Activated CD8-positive, alpha-beta T cell treated with anti-CD3 and anti-CD28 coated beads, Interleukin-2, amount 10 ng/mL, durations not matched to agents 7 days and 5 days (primary cell): ENCODE data around the gene FSTL1. TPM values are rescaled to one million over a fixed set of nuclear protein-coding genes. Genes with fewer than 3 reads are reported as not detected.

Source experiments
- ATAC-seq: fragments of 150-1000 bp; cut with Tn5 transposase; one replicate; pipeline ENCODE4 v1.10.0; 2021; ENCODE audit warnings: moderate library complexity
- CTCF ChIA-PET: fragments of 350-600 bp; sonication (Branson Sonifier 250); formaldehyde crosslinking; loops from one replicate; lab custom pipeline; 2021; ENCODE audit warnings: antibody characterized with exemption; lab: Charles Lee
- POLR2A ChIA-PET: fragments of 350-600 bp; sonication (Branson Sonifier 250); formaldehyde crosslinking; loops from one replicate; lab custom pipeline; 2021; ENCODE audit warnings: antibody characterized with exemption; lab: Charles Lee
- DNase-seq: peaks from one replicate; pipeline ENCODE4 v3.0.0-alpha.2; 2020
- H3K27ac Mint-ChIP-seq: one replicate; pipeline ENCODE4 v1.8.0; 2021; ENCODE audit warnings: mild to moderate bottlenecking, mixed read lengths
- H3K27me3 Mint-ChIP-seq: one replicate; pipeline ENCODE4 v1.8.0; 2021; ENCODE audit warnings: low read depth, mixed read lengths
- H3K36me3 Mint-ChIP-seq: one replicate; pipeline ENCODE4 v1.8.0; 2021; ENCODE audit warnings: low read depth, mixed read lengths
- H3K4me1 Mint-ChIP-seq: one replicate; pipeline ENCODE4 v1.8.0; 2021; ENCODE audit warnings: low read depth, mixed read lengths
- H3K4me3 Mint-ChIP-seq: one replicate; pipeline ENCODE4 v1.8.0; 2021; ENCODE audit warnings: mild to moderate bottlenecking, mixed read lengths
- H3K9me3 Mint-ChIP-seq: one replicate; pipeline ENCODE4 v1.8.0; 2022; ENCODE audit warnings: mixed read lengths; ENCODE audit not compliant: insufficient read depth
- total RNA-seq, 2 experiments: library from RNA; stranded (reverse); gene quantifications; one replicate each; pipeline ENCODE4 v1.2.3, GENCODE V29; 2021

Gene FSTL1
- total RNA-seq, 2 experiments from 2014 or later = 0.37 to 0.50 TPM

DNA sequence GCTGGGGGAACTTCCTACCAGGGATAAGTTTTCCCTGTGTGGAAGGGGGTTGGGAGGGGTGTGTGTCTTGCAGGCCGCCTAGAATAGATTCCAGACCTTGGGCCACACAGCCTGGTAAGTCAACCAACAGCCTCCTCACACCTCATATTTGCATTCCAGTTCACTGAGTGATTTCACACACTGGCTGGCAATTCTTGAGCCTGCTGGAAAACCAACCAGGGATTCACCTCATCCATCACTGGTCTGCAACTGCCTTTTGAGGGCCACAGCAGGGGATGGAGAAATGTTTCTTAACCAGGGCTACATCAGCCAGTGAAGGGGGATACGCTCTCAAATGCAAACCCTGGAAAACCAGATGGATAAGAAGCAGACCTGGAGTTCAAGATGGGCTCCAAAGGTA lies 2.0 kb downstream of the FSTL1 start:
- Mint-ChIP-seq H3K36me3 (no peaks in the 10 kb centered on the region), H3K27me3 (peaks cover 56% of the 10 kb centered on the region)

DNA sequence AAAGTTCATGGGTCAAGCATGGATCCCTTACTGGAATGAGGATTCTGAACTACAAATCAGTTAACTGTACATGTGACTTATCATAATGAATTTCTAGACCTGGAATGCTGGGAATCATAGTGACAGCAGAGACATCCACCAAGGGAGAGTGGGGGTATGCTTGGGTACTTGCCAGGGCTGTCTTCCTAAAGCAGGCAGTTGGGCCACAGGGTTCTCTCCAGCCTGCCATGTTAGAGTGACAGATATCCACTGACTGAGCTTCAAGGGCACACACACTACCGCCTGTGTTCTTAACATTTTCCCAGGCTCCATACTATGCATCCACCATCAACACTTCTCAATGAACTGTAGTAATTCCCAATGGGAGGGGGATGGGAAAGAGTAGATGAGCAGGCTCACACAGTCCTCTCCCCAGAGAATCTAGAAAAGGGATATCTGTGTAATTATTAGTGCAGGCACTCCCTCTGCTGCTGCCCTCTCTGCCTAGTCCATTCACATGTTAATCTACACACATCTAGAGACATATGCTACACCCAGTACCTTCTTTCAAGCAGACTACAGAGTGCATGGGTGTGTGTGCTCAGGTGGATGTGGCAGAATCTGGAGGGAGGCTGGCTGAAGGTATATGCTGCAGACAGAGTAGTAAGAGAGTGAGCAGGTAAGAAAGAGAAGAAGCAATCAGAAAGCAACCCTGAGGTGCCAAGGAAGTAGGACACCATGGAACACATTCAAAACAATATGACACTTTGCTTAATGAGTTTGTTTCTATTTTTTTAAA lies 3.7 kb downstream of the FSTL1 start:
- ATAC-seq (no peak), DNase-seq (no peak)
- ChIA-PET CTCF (interaction anchor here (1.5 to 5.2 kb wide), 2 partner anchors 30 to 112 kb away, joined by 5 to 31 read pairs; no protein-coding TSS in a partner anchor), POLR2A (interaction anchor here (0.9 kb wide), 1 partner anchor 12 kb away, joined by 3 read pairs; no protein-coding TSS in a partner anchor)
- H3K27ac Mint-ChIP-seq = no peak overlapping the region
- no peak overlapping the region for H3K4me3 Mint-ChIP-seq
- no peaks in the 10 kb centered on the region for H3K36me3 Mint-ChIP-seq
- H3K9me3 Mint-ChIP-seq = no peaks in the 10 kb centered on the region
- peaks cover 4% of the 10 kb centered on the region for H3K4me1 Mint-ChIP-seq
- H3K27me3 Mint-ChIP-seq = peaks cover 49% of the 10 kb centered on the region

More for the DNA sequence above, 2.0 kb downstream of the FSTL1 start:
- no peak for ATAC-seq
- POLR2A ChIA-PET = no interaction called here
- peaks cover 4% of the 10 kb centered on the region for H3K4me1 Mint-ChIP-seq
- H3K27ac Mint-ChIP-seq = no peak overlapping the region
- CTCF ChIA-PET = interaction anchor here (1.5 kb wide), 1 partner anchor 31 kb away, joined by 5 read pairs; no protein-coding TSS in a partner anchor
- H3K9me3 Mint-ChIP-seq = peaks cover under 1% of the 10 kb centered on the region
- H3K4me3 Mint-ChIP-seq = no peak overlapping the region
- DNase-seq = no peak

DNA sequence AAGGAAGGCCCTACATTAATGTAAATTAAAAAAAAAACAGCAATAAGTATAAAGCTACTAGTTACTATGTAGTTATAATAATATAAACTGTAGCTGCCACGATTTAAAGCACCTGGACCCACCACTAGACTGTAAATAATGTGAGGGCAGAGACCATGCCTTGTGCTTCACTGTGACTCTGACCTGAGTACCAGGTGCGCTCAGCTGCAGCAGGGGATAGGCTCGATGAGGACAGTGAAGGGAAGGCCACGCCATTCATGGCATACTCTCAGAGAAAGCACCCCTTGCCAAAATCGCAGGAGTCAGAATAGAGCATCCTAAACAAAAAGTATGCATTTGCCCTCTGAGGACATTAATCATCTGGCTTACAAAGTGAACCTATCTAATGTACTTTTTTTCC lies 5.1 kb downstream of the FSTL1 start:
- POLR2A ChIA-PET = no interaction called here
- peaks cover 4% of the 10 kb centered on the region for H3K4me1 Mint-ChIP-seq

DNA sequence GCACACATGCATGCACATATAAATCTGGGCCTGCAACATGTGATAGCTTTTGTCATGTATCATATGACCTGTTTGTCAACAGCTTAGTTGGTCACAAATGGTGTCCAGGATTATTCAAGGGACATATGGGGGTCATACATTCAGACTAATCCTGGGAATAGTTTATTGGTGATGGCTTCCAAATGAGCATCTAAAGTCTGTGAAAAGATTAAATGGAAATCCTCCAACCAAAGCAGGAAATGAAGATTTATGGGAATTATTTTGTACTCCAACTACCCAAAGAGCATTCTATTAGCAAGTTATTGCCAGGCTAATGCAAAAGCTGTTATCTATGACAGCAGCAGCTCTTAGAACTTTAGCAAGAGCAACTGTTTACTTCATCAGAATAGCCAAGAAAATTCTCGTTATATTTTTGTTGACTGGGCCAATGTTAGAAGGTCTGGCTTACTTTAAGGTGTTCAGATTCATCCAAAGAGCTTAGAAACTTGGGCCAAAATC lies 7.1 kb downstream of the FSTL1 start:
- H3K4me1 Mint-ChIP-seq = no peaks in the 10 kb centered on the region
- H3K4me3 Mint-ChIP-seq = no peak overlapping the region
- H3K27ac Mint-ChIP-seq = no peak overlapping the region
- H3K27me3 Mint-ChIP-seq = peaks cover 29% of the 10 kb centered on the region
- ATAC-seq (no peak), DNase-seq (no peak)
- H3K36me3 Mint-ChIP-seq = no peaks in the 10 kb centered on the region
- ChIA-PET POLR2A (no interaction called here), CTCF (interaction anchor here (5.2 kb wide), 1 partner anchor 26 kb away, joined by 31 read pairs; no protein-coding TSS in a partner anchor)
- no peaks in the 10 kb centered on the region for H3K9me3 Mint-ChIP-seq

More for the DNA sequence above, 5.1 kb downstream of the FSTL1 start:
- Mint-ChIP-seq H3K9me3 (no peaks in the 10 kb centered on the region), H3K4me3 (no peak overlapping the region), H3K27me3 (peaks cover 45% of the 10 kb centered on the region), H3K27ac (no peak overlapping the region), H3K36me3 (no peaks in the 10 kb centered on the region)
- DNase-seq (no peak), ATAC-seq (no peak)
- CTCF ChIA-PET = interaction anchor here (0.7 to 5.2 kb wide), 4 partner anchors 28 to 552 kb away, joined by 3 to 31 read pairs (median 4); no protein-coding TSS in a partner anchor

DNA sequence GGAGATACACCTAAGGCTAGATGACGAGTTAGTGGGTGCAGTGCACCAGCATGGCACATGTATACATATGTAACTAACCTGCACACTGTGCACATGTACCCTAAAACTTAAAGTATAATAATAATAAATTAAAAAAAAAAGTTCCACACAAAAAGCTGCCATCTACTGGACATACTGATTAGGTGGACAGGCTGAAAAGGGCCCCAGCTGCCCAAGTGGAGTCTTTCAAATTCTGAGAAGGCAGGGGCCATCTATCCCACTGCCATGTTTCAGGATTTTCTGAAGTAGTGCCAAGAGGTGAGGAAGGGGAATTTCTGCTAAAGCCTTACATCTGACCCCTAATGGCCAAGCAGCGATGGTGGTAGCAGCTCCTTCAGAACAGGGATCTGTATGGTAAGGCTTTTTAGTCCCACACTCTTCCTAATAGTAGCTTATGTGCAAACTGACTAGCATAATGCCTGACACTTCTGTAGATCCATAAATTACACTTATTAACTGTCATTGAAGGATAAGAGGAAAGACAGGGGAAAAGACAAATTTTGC lies 7.7 kb downstream of the FSTL1 start:
- H3K4me3 Mint-ChIP-seq = no peak overlapping the region
- H3K27ac Mint-ChIP-seq = no peak overlapping the region
- ATAC-seq (no peak), DNase-seq (no peak)
- H3K4me1 Mint-ChIP-seq = no peaks in the 10 kb centered on the region
- H3K27me3 Mint-ChIP-seq = peaks cover 26% of the 10 kb centered on the region
- ChIA-PET POLR2A (no interaction called here), CTCF (interaction anchor here (5.2 kb wide), 1 partner anchor 26 kb away, joined by 31 read pairs; no protein-coding TSS in a partner anchor)
- H3K9me3 Mint-ChIP-seq = no peaks in the 10 kb centered on the region
- H3K36me3 Mint-ChIP-seq = no peaks in the 10 kb centered on the region

DNA sequence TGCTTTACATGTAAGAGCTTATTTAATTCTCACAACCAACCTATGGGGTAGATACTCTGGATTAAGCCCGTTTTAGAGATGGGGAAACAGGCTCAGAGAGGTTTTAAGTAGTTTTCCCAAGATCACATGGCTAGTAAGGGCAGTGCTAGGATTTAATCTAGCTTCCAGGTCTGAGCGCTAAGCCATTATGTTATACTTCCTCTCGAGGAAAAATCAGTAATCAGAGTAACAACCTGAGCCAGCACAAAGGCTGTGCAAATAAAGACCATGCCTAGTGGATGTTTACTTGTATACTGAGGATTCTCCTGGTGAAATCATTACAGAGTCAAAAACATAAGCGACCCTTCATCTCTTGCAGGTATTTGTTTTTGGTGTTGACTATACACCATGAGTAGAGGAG lies 9.0 kb downstream of the FSTL1 start:
- ATAC-seq = no peak
- H3K27me3 Mint-ChIP-seq = peaks cover 20% of the 10 kb centered on the region
- H3K27ac Mint-ChIP-seq = no peak overlapping the region
- DNase-seq = no peak
- no peak overlapping the region for H3K4me3 Mint-ChIP-seq
- no peaks in the 10 kb centered on the region for H3K4me1 Mint-ChIP-seq
- ChIA-PET POLR2A (no interaction called here), CTCF (interaction anchor here (0.7 to 0.9 kb wide), 2 partner anchors 23 to 25 kb away, joined by 3 to 4 read pairs; no protein-coding TSS in a partner anchor)
- H3K36me3 Mint-ChIP-seq = no peaks in the 10 kb centered on the region
- no peaks in the 10 kb centered on the region for H3K9me3 Mint-ChIP-seq

DNA sequence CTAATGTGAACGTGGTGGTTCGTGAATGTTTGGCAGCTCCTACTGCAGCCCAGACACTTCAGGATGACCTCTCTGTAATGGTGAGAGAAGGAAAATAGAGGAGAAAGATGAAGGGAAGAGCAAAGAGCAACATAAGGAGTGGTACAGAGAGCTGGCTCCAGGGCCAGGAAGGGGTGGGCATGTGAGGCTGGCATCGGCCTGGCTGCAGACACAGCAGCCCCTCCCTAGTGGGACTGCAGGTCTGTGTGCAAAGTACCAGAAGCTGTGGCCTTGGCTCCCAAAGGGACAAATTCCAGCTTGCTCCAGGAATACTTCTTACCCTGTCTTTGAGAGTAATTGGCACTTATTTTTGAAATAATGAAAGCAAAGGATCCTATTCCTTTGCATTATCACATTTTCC lies 10.0 kb downstream of the FSTL1 start:
- CTCF ChIA-PET = interaction anchor here (1.1 kb wide), 1 partner anchor 354 kb away, joined by 3 read pairs; no protein-coding TSS in a partner anchor
- peaks cover 13% of the 10 kb centered on the region for H3K27me3 Mint-ChIP-seq
- H3K4me3 Mint-ChIP-seq = no peak overlapping the region
- H3K27ac Mint-ChIP-seq = no peak overlapping the region
- no peaks in the 10 kb centered on the region for H3K9me3 Mint-ChIP-seq
- no peak for ATAC-seq
- H3K36me3 Mint-ChIP-seq = no peaks in the 10 kb centered on the region
- no peak for DNase-seq
- POLR2A ChIA-PET = no interaction called here
- H3K4me1 Mint-ChIP-seq = no peaks in the 10 kb centered on the region

DNA sequence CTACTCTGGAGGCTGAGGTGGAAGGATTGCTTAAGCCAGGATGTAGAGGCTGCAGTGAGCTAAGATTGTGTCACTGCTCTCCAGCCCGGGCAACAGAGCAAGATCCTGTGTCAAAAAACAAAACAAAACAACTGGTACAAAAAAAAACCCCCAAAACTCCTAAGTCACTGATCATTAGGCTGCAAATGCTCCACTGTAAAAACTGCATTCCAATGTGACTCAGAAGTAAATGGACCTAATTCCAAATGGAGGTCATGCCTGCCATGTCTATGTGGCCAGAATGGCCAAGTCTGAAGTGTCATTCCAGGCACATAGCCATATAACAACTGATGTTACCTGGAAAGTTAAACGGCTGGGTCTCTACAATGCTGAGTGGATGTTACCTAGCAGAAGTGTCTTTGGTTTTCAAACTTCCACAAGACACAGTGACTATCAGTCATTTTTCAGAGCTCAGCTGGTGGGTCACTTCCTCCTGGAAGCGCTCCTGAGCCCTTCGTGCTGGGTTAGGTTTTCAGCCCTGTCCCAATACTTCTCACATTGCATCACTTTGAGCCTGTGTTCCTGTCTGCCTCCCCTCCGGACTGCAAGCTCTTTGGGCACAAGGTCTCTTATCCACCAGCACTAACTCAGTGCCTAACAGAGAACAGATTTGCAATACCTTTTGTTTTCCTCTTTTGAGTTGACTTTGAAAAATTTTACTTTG lies 10.6 kb downstream of the FSTL1 start:
- no peak for DNase-seq
- CTCF ChIA-PET = interaction anchor here (1.1 kb wide), 1 partner anchor 354 kb away, joined by 3 read pairs; no protein-coding TSS in a partner anchor

DNA sequence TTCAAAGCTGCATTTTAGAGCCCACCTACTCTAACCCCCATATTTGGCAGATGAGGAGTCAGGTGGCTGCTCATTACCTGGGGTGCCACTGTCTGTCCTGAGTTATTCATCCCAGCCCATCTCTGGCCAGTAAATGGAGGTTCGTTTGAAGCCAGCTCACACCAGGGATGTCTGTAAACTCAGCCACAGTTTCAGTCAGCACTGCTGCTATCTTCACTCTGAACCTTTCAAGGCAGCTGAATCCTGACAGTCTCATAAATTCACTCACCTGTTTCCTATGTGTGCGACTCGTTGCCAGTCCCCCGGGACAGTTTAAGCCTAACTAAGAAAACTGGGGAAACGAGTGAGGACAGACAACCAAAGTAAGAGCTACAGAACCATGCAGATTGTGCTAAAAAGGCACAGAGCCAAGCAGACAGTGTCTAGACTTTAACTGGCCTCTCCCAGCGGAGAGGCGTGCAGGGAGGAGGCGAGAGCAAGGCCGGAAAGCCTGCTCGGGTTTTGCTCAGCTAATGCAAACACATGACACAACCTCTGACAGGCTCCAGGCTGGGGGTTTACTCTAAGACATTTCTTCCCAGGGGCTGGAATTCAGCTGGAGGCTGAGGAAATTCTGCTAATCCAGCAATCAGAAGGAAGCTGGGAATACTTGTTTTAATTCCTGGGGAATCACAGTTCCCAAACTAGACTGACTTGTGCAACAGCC lies 12.0 kb downstream of the FSTL1 start:
- Mint-ChIP-seq H3K36me3 (no peaks in the 10 kb centered on the region), H3K9me3 (no peaks in the 10 kb centered on the region), H3K4me3 (no peak overlapping the region), H3K27me3 (peaks cover 6% of the 10 kb centered on the region), H3K4me1 (no peaks in the 10 kb centered on the region), H3K27ac (no peak overlapping the region)
- CTCF ChIA-PET = no interaction called here
- no peak for DNase-seq
- POLR2A ChIA-PET = no interaction called here
- ATAC-seq = no peak

More for the DNA sequence above, 10.6 kb downstream of the FSTL1 start:
- POLR2A ChIA-PET = no interaction called here
- H3K9me3 Mint-ChIP-seq = no peaks in the 10 kb centered on the region
- H3K27ac Mint-ChIP-seq = no peak overlapping the region
- H3K4me1 Mint-ChIP-seq = no peaks in the 10 kb centered on the region
- no peaks in the 10 kb centered on the region for H3K36me3 Mint-ChIP-seq
- ATAC-seq = no peak
- H3K4me3 Mint-ChIP-seq = no peak overlapping the region
- peaks cover 9% of the 10 kb centered on the region for H3K27me3 Mint-ChIP-seq

DNA sequence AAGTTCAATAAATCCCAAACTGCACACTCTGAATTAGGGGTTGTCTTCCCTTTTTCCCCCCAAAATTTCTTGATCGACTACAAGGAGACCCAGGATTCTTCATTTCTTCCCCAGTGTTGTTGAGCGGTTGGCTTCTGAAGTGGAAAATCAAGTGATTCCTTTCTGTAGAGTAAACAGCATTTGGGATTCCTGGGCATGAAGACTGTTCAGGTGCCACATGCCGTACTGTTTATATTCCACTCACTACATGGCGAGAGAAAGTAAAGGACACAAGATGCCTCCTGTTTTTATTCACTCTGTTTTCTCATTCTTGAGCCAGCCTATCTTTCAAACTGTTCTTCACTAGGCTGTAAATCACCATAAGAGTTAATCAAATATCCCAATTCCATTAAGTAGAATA lies 12.6 kb downstream of the FSTL1 start:
- CTCF ChIA-PET = interaction anchor here (2.3 kb wide), 1 partner anchor 21 kb away, joined by 6 read pairs; no protein-coding TSS in a partner anchor

DNA sequence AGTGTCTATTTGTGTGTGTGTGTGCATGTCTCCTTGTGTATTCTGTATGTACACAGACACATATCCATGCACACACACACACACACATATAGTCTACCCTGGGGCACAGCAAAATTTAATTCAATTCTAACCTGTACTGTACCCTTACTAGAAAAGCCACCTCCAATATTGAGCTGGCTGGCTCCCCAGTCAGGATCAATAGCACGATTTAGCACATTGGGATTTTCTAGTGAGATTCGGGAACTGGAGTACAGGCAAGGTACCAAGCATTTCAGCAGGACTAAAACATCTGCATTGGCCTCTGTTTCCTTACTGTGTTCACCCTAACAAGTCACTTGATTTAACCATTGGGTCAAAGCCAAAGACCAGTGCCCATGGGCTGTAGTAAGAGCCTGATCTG lies 13.2 kb downstream of the FSTL1 start:
- Mint-ChIP-seq H3K4me1 (no peaks in the 10 kb centered on the region), H3K27ac (no peak overlapping the region), H3K9me3 (no peaks in the 10 kb centered on the region), H3K4me3 (no peak overlapping the region), H3K36me3 (no peaks in the 10 kb centered on the region), H3K27me3 (peaks cover 4% of the 10 kb centered on the region)
- POLR2A ChIA-PET = no interaction called here
- DNase-seq (no peak), ATAC-seq (no peak)
- CTCF ChIA-PET = interaction anchor here (2.3 kb wide), 1 partner anchor 20 kb away, joined by 6 read pairs; no protein-coding TSS in a partner anchor

More for the DNA sequence above, 12.6 kb downstream of the FSTL1 start:
- H3K27ac Mint-ChIP-seq = no peak overlapping the region
- H3K27me3 Mint-ChIP-seq = peaks cover 4% of the 10 kb centered on the region
- H3K4me3 Mint-ChIP-seq = no peak overlapping the region
- ATAC-seq = no peak
- H3K9me3 Mint-ChIP-seq = no peaks in the 10 kb centered on the region
- no peaks in the 10 kb centered on the region for H3K4me1 Mint-ChIP-seq
- POLR2A ChIA-PET = no interaction called here
- H3K36me3 Mint-ChIP-seq = no peaks in the 10 kb centered on the region
- DNase-seq = no peak
